GM12864 (cell line): Measurements from ENCODE around the gene ASIC2.

Experiments used
- DNase-seq: peaks from one replicate; pipeline ENCODE4 v3.0.0-alpha.2; 2011; ENCODE audit warnings: low read depth
- H3K4me3 ChIP-seq: 2 replicates; pipeline ENCODE4 v1.5.1; 2011; ENCODE audit warnings: mild to moderate bottlenecking, low read depth, low read length, control low read depth
- TF ChIP-seq, protein P1 (sequence below): IDR thresholded peaks from 2 replicates; pipeline ENCODE4 v1.5.1; 2011; ENCODE audit warnings: low read depth, mild to moderate bottlenecking, moderate library complexity, low read length, control low read depth, inconsistent platforms; ENCODE audit errors: missing control alignments

Gene ASIC2

DNA sequence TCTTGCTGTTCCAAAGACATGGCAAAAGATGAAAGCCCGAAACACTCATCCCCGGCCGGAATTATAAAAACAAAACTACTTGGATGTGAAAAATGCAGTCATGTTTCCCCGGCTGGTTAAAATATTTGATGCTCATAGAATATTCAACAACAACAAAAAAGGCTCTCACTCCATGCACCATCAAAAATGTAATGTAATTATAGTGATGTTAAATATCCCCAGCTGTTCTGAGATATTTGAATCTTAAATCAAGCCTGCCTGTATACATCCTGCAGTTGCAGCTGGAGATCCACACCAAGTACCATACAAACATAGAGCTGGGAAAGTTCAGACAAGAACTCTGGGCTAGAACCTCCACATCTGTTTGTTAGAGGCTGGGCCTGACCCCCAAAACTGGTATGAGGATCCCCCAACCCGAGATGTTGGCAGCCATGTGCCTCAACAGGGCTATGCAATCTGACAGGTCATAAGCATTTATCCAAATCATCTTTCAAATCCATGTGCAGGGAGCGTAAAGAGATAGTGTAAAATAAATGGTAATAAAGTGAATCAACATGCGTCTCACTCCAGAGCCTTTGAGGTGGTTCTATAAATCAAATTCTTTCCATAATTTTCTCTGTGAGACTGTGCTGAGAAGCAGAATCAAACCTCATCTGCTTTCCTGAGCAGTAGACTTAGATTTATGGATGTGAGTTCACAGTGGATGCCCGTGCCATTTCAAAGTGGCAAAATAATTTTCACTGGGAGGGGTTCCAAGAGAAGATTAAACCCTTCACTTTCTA lies 12.7 kb downstream of the ASIC2 start:
- TF ChIP-seq, protein P1, sequence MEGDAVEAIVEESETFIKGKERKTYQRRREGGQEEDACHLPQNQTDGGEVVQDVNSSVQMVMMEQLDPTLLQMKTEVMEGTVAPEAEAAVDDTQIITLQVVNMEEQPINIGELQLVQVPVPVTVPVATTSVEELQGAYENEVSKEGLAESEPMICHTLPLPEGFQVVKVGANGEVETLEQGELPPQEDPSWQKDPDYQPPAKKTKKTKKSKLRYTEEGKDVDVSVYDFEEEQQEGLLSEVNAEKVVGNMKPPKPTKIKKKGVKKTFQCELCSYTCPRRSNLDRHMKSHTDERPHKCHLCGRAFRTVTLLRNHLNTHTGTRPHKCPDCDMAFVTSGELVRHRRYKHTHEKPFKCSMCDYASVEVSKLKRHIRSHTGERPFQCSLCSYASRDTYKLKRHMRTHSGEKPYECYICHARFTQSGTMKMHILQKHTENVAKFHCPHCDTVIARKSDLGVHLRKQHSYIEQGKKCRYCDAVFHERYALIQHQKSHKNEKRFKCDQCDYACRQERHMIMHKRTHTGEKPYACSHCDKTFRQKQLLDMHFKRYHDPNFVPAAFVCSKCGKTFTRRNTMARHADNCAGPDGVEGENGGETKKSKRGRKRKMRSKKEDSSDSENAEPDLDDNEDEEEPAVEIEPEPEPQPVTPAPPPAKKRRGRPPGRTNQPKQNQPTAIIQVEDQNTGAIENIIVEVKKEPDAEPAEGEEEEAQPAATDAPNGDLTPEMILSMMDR: no peak
- no peak overlapping the region for H3K4me3 ChIP-seq
- no peak for DNase-seq

DNA sequence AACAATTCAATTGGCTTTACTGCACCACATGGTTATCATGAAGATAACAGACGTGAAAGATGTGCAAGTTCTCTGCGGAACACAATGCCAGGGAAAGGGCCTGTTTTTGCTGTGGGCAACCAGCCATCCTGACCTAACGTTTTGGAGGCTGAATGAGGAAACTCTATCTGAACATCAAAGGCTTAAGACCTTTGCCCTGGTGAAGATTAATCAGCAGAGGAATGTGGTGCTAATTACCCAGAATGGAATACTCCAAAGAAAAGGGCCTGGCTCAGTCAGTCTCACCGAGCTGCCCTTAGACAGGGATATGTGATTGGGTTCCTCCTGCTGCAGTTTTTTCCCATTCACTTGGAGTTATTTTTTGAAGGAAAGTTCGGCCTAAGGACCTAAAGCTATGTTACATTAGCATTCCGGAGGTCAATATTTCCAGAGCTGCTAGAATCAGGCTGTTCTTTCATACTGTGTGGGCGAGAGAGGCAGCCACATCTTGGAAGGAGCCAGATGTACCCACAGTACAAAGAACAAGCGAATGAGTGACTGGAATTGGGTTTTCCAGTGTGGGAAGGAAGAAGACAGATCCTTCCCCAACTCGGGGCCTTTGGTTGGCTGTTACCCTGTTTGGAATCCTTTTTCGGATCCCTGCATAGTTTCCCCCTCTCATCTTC lies 15.5 kb downstream of the ASIC2 start:
- TF ChIP-seq, protein P1: no peak
- DNase-seq: no peak
- no peak overlapping the region for H3K4me3 ChIP-seq

DNA sequence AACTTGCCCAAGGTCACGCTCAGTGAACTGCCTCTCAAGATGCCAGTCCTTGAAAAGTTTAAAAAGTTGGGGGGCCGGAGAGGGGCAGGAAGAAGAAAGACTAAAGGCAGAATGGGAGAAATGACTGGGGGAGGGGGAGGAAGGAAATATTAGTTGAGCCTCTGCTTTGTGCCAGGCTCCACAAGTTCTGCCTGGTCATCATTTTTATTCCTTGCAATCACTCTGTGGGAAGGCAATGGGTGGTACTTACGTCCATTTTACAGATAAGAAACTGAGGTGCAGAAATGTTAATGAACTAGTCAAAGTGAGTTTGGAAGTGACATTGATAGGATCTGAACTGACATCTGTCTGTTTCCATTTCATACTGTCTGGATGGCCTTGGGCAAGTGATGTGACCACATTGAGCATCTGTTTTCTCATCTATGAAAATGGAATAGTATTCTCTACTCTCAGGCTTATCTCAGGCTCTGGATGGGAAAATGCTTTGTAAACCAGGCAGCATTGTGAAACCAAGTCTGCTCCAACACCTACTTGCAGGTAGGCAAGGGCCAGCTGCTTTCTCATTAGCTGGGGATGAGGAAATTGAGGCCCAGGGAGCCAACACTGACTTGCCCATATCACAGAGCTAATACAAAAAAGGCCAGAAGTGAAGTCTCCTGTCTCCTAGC lies 19.2 kb downstream of the ASIC2 start:
- H3K4me3 ChIP-seq: no peak overlapping the region
- no peak for DNase-seq
- TF ChIP-seq, protein P1: no peak

DNA sequence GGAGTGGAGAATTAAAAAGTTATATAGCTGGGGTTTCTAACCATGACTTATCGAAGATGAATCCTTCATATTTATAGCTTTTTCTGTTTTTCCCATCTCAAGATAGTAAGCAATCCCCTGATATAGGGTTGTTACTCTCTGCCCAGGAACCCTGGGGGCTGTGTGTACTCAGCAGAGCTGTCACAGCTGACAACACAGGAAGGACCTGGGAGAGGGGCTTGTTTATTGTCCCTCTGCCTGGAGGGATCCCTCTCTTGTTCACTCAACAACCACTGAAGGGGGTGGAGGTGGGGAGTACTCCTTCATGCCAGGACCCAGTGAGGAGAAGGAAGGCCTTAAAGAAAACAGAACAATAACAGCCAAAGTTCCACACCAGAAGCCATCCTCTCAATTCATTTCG lies 19.8 kb downstream of the ASIC2 start:
- no peak overlapping the region for H3K4me3 ChIP-seq
- TF ChIP-seq, protein P1: no peak
- DNase-seq: no peak

DNA sequence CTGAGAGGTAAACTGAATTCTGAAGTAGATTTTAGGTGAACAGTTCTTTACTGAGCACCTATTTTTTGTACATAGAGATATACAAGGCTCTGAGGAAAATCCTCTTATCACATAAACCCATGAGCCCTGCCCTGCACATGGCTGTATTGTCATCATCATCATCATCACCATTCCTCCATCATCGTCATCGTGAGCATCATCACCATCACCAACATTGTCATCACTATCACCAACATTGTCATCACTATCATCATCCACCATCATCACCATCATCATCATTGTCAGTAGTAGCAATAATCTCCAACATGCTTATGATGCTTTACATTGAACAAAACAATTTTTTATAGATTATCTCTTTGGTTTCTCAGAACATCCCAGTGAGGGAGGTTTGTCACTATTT lies 20.7 kb downstream of the ASIC2 start:
- H3K4me3 ChIP-seq: no peak overlapping the region
- TF ChIP-seq, protein P1: no peak
- DNase-seq: no peak

DNA sequence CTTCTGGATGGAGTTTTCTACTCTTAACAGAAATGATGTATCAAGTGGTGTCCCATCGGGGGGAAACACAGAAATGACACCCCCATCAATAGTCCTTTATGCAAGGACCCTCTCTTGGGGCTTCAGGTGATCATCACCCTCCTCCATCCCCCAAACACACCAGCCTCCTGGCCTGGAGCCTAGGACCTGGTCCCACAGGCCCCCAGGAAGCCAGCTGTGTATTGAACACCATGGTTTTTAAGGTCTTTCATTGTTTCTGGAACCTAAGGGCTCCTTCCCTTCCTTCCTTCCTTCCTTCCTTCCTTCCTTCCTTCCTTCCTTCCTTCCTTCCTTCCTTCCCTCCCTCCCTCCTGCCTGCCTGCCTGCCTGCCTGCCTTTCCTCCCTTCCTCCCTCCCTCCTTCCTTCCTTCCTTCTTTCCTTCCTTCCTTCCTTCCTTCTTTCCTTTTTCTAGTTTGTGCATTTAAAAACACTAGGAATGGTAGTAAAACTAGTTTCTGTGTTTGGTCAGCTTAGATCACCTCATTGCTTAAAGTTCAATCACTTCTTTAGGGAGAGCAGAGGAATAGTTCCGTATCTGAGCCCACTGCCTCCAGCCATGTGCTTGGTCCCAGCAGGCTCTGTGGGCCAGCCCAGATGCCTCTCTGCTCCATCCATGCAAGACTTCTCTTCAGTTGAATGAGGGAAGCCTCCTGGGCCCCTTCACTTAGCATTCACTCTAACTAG lies 23.6 kb downstream of the ASIC2 start:
- no peak for DNase-seq
- no peak overlapping the region for H3K4me3 ChIP-seq
- TF ChIP-seq, protein P1: no peak
